Fibroblast of the aortic adventitia (primary cell): ENCODE measurements around the gene TENM4. TPM values are rescaled to one million over a fixed set of nuclear protein-coding genes. Genes with fewer than 3 reads are reported as not detected.

Source experiments
- DNase-seq: peaks from one replicate; pipeline ENCODE4 v3.0.0-alpha.2; 2010; ENCODE audit warnings: low read depth
- H3K4me3 ChIP-seq: 2 replicates; pipeline ENCODE4 v1.5.1; 2011; ENCODE audit warnings: low read depth, mild to moderate bottlenecking, control low read depth, low read length, moderate library complexity
- total RNA-seq: library from RNA; depleted of rRNA; stranded (reverse); fragments of >200 nt; gene quantifications from 2 replicates; pipeline ENCODE4 v1.2.3, GENCODE V29; 2012; ENCODE audit warnings: low replicate concordance
- TF ChIP-seq, protein P1 (sequence below): IDR thresholded peaks from 2 replicates; pipeline ENCODE4 v1.5.1; 2011; ENCODE audit warnings: mild to moderate bottlenecking, low read length, control low read depth, inconsistent platforms; ENCODE audit not compliant: insufficient read depth

Gene TENM4
- total RNA-seq, 1 donor: 113 TPM

GRCh38 chr11:79371724-79372123, 69.1 kb downstream of the TENM4 start:
- no peak overlapping the region for H3K4me3 ChIP-seq
- no peak for DNase-seq
- TF ChIP-seq, protein P1, sequence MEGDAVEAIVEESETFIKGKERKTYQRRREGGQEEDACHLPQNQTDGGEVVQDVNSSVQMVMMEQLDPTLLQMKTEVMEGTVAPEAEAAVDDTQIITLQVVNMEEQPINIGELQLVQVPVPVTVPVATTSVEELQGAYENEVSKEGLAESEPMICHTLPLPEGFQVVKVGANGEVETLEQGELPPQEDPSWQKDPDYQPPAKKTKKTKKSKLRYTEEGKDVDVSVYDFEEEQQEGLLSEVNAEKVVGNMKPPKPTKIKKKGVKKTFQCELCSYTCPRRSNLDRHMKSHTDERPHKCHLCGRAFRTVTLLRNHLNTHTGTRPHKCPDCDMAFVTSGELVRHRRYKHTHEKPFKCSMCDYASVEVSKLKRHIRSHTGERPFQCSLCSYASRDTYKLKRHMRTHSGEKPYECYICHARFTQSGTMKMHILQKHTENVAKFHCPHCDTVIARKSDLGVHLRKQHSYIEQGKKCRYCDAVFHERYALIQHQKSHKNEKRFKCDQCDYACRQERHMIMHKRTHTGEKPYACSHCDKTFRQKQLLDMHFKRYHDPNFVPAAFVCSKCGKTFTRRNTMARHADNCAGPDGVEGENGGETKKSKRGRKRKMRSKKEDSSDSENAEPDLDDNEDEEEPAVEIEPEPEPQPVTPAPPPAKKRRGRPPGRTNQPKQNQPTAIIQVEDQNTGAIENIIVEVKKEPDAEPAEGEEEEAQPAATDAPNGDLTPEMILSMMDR: no peak

- TF ChIP-seq, protein P1: no peak
- no peak for DNase-seq
- no peak overlapping the region for H3K4me3 ChIP-seq
Measured at GRCh38 chr11:79371152-79371551, 69.7 kb downstream of the TENM4 start.

DNA sequence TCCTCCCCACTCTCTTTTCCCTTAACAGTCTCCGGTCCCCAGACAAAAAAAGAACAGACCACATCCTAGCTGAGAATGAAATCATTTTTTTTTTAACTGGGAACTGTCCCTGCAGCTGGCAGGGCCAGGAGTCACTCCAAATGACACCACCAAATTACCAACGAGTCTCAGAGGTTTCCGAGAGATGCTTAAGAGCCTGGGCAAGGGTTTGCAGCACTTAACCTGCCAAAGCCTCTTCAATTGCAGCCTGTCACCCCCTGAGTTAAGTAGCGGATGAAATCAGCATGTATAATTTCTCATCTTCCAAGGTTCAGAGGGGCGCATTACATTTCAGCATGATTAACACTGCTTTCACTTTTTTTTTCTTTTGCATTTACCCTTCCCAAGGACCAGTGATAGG, 71.8 kb downstream of the TENM4 start:
- DNase-seq: no peak
- TF ChIP-seq, protein P1: no peak
- H3K4me3 ChIP-seq: no peak overlapping the region

DNA sequence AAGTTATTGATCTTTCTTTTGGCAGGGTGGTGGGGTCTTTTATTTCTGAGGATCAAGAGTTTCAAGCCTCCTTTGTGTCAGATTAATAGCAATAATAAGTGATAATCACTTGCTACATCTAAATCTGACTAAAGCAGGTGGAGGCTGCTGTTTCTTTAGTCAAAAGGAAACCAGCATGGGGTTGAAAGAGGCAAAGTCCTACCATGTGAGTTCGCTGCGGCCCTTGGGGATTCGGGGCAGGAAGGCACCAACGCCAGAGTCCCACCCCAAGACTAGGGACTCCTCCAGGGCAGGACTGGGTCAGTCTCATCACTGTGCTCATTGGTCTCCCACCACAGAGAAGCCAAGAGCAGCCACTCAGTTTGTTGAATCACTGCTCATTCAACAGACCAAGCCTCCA, 73.0 kb downstream of the TENM4 start:
- TF ChIP-seq, protein P1: no peak
- no peak for DNase-seq
- H3K4me3 ChIP-seq: no peak overlapping the region

GRCh38 chr11:79366218-79366617, 74.6 kb downstream of the TENM4 start:
- H3K4me3 ChIP-seq: no peak overlapping the region
- no peak for DNase-seq
- TF ChIP-seq, protein P1: no peak

DNA sequence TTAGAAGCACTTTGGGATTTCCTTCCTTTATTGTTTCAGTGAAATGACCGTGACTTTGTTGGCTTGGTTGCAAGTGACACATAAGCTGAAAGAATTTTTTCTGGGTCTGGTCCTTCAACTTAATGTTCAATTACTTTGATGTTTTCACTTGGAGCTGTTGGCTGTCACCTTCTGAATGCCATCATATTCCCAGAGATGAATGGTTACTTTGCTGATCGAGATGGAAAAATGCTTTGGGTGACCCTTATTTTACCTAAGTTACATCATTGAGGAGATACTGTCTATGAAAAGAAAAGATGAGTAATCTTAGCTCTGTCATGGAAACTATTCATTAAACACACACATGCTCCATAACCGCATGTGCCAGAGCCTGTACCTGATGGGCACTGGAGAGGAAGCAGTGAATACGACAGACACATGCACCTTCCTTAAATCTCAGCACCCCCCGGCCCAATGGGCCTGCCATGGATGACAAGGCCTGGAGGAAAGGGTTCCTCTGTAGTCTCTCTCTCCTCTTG, 76.9 kb downstream of the TENM4 start:
- no peak for DNase-seq
- no peak overlapping the region for H3K4me3 ChIP-seq
- TF ChIP-seq, protein P1: no peak

DNA sequence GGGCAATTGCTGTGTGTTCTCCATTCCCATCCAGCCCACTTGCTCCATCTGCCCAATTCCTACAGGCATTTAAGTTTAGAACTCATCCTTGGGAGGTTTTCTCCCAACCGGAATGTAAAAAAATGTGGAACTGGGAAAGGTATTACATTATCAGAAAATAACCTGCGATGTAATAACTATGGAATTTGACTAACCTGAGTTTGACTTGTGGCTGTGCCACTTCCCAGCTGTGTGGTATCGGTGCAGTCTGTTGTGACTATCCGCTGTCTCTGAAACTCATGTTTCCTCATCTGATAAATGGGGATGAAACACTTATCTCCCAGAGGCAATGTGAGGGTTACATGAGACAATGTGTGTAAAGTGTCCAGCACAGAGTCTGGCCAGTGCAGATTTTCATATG, 77.6 kb downstream of the TENM4 start:
- no peak for DNase-seq
- H3K4me3 ChIP-seq: no peak overlapping the region
- TF ChIP-seq, protein P1: no peak
